Activated CD8-positive, alpha-beta memory T cell treated with anti-CD3 and anti-CD28 coated beads, Interleukin-2, amount 50 U/mL, for 24 hours (primary cell): ENCODE measurements around the gene CARS1.

Experiments used
- DNase-seq: peaks from one replicate; pipeline ENCODE4 v3.0.0-alpha.2; 2020; ENCODE audit errors: extremely low read depth

CARS1 gene

DNA sequence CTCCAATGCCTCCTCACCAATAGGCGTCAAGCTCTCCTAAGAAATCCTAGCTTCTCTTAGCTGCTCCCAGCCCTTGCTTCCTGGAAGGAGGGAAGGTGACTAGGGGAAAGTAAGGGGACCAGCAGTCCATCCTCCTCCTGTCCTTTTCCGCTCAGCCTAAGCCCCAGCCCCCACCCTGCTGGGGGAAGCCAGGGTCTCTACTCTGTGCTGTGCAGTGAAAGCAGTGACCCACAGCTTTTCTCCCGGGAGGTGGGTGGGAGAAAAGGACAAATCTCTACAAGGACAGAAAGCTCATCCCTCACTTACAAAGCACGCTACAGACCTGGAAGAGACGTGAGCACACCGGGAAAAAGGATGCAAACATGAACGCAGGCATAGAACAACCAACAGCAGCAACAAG is 97.1 kb downstream of the CARS1 start:
- DNase-seq = no peak

DNA sequence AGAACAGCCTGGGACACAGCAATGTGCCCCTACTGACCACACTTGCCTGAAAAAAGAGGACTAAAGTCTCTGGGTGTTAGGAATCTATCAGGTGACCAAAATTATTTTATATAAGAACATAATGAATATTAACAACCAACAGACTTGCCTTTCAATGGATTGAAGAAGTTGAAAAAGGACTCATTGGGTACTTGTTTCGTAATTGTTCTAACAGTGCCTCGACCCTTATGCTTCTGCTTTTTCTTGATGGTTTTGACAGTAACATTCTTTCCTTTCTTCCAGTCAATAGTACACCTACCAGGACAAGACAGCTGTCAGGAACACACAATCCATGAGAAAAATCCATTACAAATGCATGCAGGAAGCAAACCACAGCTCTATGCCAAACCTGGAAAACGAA is 99.0 kb downstream of the CARS1 start:
- DNase-seq = no peak

DNA sequence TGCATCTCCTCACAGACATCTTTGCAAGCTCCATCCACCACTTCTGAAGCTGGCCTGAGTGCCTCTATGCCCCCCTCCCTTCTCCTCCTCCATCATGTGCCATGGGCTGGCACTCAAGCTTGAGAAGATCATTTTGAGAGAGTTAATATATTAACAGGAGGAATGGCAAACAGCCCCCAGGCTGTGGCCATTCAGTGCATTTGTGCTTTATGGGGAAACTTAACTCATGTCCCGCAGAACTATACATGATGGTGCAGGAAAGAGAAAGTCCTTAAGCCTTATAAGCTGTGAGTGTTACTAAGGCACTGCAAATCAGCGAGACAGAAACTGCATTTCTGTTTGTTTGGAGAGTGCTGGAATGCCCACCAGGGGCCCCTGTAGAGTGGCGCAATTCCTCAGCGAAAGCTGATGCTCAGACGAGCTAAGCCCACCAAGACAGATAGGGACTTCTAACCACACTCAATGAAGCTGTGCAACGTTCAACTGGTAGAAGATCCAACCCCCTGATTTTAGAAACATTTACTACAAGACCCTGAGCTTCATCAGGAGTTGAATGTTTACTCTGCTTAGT is 101.2 kb downstream of the CARS1 start:
- DNase-seq = no peak

DNA sequence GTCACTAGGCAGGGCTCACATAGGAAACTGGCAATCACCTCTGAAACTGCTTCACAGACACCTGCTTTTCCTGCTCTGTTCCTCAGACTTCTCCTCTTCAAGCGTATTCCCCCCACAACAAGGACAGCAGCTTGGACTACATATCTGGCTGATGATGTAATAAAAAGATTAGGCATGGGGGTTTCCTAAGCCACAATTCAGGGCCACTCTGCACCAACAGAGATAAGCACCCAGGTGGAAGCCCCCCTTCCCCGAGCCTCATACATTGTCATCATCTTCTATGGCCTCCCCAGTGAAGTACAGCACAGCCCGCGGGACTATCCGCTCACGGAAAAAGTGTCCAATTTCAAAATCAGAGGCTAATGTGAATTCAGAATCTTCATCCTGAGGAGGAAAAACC is 103.0 kb downstream of the CARS1 start:
- no peak for DNase-seq

DNA sequence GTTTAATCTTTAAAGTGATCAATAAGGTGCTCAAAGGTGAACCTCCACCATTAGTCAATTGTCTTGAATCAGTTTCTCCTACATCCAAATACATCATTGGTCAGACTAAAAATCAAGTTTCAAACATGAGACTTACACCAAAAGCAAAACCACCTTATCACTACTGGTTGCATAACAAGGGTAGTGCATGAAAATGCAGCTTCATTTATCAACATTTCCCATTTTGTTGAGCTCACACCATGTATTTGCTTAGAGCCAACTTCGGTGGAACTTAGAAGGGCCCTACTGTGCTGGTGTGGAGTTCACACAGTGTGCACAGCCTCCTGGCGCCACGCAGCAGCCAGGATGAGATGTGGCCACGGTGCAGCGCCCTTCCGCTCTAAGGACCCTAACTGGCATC is 104.9 kb downstream of the CARS1 start:
- DNase-seq = no peak

DNA sequence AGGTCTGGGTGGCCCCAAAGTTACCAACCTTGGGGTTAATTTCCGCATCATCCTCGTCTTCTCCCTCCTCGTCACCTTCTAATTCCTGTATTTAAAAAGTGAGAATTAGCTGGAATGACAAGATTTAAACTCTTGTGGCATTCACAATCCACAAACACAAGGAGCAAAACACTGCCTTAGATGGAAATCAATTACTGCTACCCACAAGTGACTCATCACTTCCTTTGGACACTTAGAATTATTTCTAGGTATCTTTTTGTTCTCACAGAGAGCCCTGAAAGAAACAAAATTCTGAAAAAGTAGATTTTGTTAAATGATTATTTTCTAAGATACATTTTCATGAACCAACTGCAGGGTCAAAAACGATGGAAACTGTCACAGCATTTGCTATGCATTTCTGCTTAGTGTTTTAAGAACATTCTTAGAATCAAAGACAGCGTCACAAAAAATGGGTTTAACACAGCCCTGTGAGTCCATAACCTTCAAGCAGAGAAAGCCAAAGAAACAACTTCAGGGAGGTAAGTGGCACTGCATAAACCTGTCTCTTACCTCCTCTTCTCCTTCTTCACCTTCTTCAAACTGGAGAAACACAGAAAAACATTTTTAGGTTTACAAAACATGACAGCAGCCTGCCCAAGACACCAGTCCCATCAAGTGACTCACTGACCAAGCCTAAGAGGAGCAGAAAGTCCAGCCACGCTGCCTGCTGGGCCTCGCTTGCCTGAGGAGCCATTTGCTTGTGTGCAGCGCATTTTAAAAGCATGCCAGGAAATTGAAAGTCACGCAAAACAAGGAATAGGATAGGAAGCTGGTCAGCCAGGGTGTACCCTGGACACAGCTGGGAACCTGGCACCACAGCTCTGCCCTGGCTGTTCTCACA is 105.8 kb downstream of the CARS1 start:
- DNase-seq = no peak
